ENCODE results near the gene ST8SIA6.

GRCh38 chr10:17425584-17426262 is 28.7 kb downstream of the ST8SIA6 start:
- TF ChIP-seq CTCF (conservative IDR thresholded peaks at IDR 0.05; ENCODE audit: low read length) (no peak), EZH2phosphoT487 (IDR thresholded peaks at IDR 0.05; ENCODE audit: borderline replicate concordance, low read depth, low read length) (no peak)
